Endometrial microvascular endothelial cells (primary cell): Measurements from ENCODE around the gene TMEM129. TPM values are rescaled to one million over a fixed set of nuclear protein-coding genes. Genes with fewer than 3 reads are reported as not detected.

Experiments used
- in situ Hi-C: cut with HindIII; loops from 2 replicates; pipeline ENCODE4 v1.10.0; 2017; ENCODE audit warnings: low sequenced_read_pairs, low pct_unique_long_range_greater_than_20kb; ENCODE audit errors: inconsistent ontology term
- total RNA-seq: library from RNA; depleted of rRNA; stranded (reverse); fragments of >200 nt; gene quantifications from one replicate; pipeline ENCODE4 v1.2.3, GENCODE V29; 2015; ENCODE audit errors: inconsistent ontology term

TMEM129 gene, protein sequence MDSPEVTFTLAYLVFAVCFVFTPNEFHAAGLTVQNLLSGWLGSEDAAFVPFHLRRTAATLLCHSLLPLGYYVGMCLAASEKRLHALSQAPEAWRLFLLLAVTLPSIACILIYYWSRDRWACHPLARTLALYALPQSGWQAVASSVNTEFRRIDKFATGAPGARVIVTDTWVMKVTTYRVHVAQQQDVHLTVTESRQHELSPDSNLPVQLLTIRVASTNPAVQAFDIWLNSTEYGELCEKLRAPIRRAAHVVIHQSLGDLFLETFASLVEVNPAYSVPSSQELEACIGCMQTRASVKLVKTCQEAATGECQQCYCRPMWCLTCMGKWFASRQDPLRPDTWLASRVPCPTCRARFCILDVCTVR
- total RNA-seq: 34.5 TPM

DNA sequence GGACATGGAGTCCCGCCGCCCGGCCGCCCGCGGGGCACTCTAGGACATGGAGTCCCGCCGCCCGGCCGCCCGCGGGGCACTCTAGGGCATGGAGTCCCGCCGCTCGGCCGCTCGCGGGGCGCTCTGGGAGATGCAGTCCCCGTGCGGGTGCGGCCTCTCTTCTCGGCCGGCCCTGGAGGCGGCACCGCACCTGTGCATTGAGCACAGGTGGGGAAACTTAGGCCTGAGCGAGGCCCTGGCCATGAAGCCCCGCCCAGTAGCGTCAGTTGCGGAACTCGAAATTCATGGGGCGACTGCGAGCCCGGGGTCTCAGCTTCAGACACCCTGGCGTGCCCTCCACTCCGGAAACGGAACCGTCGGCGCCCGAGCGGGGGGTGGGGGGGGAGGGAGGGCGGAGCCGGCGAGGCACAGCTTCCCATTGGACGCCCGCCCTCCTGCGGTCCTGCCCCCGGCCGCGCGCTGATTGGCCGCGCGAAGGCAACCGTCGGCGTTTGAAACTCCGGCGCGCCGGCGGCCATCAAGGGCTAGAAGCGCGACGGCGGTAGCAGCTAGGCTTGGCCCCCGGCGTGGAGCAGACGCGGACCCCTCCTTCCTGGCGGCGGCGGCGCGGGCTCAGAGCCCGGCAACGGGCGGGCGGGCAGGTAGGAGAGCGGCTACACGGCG is at the start of gene TMEM129, which contains the start of gene TACC3:
TMEM129 (minus strand) TSS at position 321 of the 663 bp plus-strand sequence. CDS start 486 bp downstream, outside the sequence.
TACC3 (plus strand) TSS at position 519 of the 663 bp plus-strand sequence. CDS start 1,901 bp downstream, outside the sequence.
- in situ Hi-C loops: no loop called here

DNA sequence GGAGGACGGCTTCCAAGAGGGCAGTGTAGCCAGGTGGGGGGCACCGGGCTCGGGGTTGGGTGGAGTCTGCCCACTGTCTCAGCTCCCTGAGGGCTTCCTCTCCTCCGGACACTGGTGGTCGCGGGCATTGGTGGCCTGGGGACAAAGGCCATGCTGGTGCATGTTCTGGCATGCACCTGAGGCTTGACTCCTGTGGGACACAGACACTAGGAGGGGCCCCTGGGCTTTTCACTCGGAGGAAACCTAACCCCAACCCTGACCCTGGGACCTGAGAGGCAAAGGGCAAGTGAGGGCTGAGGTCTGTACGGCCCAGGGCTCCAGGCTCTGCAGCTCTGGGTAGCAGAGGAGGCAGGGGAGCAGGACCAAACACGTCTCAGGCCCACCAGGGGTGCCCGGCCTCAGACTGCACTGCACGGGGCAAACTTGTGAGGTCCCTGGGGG is 49.7 kb upstream of the TMEM129 start:
- in situ Hi-C loops: no loop called here

DNA sequence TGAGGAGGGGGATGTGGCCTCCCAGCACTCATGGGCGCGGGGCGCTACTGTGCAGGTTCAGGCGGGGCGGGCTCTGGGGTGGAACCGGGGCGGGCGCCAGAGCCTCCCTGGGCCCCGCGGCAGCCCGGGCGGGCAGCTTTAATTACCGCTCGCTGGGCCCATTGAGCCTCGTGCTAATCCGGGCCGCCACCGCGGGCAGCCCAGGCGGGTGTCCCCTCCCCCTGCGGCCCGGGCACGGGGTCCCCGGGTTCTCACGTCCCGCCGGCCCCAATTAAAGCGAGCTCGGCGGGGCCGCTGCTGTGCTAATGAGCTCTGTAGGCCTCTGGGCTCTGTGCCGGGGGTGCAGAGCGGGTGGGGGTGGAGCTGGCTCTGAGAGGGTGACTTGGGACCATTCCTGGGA is 49.1 kb upstream of the TMEM129 start:
- in situ Hi-C loops: no loop called here

DNA sequence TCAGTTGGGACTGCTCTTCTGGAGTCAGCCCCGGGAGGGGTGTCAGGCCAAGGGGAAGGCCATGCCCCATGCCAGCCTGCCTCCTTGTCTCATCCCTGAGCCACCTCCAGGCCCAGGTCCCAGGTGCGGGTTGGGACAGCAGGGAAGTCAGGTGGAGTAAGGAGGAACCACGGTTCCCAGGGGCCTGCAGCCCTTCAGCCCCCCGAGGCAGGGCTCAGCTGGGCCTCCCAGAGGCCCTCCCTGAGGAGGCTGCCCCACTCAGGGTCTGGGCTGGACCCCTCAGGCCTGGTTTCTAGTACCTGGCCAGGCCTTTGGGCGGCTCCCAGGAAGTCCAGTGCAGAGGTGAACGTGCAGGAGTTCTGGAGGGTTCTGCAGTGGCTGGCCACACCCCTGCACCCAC is 48.6 kb upstream of the TMEM129 start:
- in situ Hi-C loops: no loop called here

DNA sequence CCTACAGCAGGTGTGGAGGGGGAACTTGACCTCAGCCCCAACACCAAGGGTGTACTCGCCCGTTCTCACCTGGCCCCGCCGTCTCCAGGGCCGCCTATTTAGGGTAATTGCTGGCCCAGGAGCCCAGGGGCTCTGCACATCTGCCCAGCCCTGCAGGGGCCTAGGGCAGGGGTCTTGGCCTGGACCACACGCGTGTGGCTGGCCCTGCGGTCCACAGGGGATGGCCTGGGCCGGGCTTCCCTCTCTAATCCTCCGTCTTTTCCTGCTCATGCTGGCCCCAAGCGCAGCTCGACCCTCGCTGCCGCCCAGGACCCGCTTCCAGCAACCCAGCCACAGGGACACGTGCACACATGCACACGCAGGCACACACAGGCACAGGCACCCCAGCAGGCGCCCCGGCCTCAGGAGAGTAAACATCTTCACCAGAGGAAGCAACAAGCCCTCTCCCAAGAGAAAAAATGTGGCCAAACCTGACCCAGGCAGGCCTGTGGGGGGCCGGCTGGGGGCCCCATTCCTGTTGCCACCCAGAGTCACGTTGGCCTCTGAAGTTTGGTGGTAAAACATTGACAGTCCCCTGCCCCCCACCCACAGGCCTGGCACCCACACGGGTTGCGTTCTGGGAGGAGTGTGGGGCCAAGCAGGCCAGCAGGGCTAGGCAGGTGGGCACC is 47.4 kb upstream of the TMEM129 start:
- in situ Hi-C loops: no loop called here

DNA sequence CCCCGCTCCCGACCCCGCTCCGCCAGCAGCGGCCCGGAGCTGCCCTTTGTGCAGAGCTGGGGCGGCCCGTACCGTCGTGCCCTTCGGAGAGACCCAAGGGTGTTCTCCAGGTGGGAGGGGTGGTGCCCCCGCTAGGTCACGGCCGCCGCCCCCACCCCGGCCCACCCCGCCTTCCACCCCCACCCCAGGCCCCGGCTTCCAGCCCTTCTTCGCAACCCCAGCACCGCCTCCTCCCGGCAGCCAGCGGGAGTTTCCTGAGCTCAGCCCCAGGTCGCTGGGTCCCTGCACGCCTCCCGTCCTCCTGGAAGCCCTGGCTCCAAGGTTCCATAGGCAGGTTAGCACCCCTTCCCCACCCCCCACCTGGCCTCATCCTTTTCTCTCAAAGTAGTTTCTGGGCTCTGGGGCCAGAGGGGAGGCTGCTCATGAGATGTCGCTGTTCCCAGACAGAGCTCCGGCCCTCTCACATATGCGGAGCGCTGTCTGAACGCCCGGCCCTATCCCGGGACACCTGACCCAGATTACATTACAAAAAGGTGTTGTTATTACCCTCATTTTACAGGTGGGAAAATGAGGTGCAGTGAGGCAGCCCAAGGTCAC is 46.7 kb upstream of the TMEM129 start:
- in situ Hi-C loops: no loop called here

DNA sequence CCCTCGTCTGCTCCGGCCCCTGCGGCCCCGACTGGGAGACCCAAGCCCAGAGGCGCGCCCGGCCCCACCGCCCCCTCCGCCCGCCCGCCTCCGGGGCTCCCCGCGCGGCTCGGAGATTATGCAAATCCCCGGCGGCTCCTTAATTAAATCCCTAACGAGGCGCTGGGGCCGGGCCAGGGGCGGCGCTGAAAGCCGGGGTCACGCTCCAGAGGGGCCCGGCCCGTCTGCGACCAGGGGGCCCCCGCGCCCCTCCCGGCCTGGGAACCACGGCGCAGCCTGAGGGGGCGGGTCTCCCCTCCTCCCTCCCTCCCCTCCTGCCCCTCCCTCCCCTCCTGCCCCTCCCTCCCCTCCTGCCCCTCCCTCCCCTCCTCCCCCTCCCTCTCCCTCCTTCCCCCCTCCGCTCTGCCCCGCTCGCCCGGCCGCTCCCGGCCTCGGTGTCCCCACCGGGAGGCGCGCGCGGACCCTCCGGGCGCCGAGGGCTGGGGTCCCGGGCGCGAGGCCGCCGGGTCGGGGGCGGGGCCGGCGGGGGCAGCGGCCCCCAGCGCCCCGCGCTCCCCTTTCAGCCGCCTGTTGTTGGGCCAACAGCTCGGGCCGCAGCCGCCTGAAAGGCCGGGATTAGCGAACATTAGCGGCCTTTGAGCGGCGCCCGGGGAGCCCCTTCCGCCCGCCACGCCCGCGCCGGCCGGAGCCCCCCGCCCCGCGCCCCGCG is 46.1 kb upstream of the TMEM129 start:
- in situ Hi-C loops: no loop called here

DNA sequence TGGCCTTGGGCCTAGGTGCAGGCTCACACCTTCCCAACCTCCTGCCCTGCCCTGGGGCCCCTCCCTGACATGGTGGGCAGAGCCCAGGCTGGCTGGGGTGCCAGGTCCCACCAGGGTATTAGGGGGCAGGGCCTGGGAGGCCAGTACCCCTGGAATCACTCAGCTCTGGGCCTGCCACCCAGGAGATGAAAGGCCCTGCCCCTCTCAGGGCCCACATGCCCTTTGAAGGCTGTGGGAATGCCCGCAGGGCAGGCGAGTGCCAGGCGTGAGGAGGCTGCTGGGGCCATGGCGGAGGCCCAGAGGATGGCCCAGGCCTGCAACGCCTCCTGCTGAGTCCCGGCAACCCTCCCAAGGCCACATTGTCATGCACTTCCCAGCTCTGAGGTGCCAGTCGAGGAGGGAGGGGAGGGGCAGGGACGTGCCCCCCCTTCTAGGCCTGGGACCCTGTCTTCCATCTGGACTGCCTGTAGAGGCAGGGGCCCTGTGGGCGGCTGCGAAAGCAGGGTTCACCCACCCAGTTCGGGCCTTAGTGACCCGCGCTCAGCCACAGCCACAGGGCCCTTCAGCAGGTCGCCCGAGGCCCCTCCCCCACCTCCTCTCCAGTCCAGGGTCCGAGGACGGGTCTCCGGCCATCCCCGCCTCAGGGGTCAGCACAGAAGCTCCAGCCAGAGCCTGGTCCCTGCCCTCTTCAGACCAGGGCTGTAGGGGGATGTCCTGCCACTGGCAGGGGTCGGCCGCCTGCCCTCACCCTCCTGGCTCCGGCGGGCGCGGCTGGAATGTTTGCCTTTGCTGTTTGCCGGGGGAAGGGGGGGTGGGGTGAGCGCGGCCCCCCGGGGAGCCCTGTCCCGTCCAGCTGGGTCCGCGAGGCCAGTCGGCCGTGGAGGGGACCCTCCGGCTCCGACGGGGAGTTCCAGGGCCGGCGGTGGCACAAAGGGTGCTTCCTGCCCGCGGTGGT is 45.3 kb upstream of the TMEM129 start:
- in situ Hi-C loops: no loop called here

DNA sequence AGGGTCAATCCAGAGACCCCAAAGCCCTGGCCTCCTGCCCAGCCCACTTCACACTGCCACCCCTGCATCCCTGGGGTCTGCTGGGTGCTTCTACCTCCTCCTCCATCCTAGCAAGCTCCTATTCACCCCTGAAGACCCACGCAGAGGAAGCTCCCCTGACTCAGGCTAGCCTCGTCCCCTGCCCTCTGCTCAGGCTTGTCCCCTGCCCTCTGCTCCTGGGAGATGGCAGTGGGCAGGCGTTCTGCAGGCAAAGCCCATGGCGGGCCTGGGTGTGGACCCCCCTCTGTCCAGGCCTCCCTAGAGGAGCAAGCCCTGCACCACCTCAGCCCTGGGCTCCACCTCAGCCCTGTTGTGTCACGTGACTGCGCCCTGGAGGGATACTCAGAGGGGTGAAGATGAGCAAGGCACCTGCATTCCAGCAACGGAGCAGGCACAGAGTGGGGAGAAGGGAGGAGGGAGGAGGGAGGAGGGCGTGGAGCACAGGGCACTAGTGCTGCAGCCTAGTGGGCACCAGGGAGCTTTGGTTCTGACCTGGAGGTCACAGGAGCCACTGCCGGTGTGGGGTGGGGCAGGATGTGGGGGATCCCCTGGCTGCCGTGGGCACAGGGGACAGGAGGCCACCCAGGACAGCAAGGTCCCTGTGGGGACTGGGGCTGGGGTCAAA is 44.4 kb upstream of the TMEM129 start:
- in situ Hi-C loops: no loop called here

DNA sequence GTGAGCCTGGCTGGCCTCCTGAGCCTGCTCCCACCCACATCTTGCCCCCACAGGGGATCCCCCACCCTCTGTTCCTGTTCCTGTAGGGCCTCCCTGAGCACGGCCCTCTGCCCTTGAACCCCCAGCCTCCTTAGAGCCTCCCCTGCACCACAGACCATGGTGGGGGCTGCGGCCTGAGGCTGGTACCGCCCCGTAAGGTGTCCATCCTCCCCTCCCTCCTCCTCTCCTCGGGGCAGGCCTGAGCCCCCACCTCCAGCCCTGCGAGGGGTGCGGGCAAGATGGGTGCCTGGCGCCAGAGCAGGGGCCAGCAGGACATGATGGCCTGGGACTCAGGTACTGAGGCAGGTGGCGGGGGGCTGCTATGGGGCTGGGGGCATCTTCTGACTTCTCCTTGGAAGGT is 43.5 kb upstream of the TMEM129 start:
- in situ Hi-C loops: no loop called here

DNA sequence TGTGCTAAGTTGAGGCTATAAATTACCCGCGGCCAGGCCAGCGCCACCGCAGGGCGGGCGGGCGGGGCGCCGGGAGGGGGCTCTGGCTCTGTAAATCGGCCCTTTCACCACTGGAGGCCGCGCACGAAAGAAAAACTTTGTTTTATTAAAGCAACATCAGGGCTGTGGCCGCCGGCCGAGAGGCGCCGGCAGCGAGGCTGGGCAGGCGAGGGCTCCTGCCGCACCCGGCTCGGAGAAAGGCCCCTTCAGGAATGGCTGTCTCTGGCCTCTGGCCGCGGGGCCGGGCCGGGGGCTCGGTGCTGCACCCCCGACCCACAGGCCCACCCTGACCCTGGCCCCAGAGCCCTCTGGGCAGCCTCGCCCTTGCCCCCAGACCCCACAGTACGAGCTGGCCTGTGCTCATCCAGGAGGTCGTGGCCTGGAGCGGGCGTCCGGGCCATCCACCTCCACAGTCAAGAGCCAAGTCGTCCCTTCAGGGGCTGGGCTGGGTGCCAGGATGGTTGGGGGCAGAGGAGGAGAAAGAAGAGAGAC is 42.5 kb upstream of the TMEM129 start:
- in situ Hi-C loops: no loop called here

DNA sequence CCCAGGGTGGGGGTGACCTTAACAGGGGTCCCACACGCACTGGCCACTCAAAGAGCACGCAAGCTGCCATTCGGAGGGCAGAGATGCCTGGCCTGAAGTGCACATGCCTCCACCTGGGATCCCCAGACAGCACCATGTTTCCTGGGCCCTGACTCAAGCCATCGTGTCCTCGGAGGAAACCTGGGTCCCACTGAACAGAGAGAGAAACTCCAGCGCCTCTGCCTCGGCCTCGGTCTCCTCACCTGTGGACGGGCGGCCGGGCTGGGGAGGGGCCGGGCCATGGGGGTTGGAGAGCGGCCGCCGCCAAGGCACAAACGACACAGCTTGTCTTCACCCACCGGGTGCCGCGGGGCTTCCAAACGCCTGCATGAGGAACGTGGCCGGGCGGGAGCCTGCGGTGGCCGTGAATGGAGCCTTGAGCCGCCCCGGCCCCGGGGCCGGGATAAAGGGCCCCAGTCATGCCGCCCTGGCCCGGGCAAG is 42.0 kb upstream of the TMEM129 start:
- in situ Hi-C loops: no loop called here

DNA sequence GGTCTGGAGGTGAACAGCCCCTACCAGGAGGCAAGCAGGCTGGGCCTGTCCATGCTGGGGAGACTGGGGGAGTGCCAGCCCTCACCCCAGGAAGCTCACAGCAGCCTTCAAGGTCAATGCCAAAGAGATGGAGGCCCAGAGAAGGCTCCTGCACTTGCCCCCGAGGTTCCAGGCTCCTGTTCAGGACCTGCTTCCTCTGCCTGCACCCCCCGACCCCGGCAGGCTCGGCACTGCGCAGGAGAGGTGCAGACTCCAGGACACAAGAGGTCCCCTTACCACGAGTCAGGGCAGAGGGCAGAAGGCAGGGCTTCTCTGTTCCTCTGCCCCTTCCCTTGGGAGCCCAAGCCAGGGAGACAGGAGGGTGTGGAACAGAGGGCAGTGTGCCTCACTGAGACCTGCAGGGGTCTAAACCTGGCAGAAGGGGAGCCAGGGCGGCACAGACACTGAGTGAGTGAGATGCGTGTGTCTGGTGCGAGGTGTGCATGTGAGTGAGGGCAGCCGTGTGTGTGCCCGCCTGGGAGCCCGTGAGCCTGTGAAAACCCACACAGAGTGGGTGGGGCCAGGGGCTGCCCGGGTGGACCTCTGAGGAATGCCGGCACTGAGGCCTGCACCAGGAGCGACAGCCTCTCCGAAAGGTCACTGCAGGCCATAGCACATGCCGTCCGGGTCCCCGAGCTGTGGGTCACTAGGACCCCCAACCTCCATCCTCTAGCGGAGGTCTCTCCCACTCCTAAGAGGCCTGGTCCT is 41.3 kb upstream of the TMEM129 start:
- in situ Hi-C loops: no loop called here

DNA sequence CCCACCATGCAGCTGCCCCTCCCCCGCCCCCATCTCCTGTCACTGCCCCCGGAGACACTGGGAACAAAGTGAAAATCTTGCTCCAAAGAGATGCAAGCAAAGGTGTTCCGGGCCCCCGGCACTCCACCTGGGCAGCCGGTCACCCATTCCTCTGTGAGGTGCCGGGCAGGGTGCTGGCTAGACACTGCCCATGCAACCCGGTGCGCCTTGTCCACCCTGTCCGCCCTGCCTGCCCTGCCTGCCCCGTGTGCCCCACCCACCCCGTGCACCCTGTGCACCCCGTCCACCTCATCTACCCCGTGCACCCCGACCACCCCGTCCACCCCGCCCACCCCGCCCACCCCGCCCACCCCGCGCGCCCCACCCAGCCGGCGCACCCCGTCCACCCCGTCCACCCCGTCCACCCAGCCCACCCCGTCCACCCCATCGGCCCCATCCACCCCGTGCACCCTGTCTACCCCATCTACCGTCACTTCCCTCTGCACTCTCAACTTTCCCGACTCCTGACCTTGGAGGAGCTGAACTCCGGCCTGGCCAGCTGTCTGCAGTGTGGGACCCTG is 40.1 kb upstream of the TMEM129 start:
- in situ Hi-C loops: no loop called here

DNA sequence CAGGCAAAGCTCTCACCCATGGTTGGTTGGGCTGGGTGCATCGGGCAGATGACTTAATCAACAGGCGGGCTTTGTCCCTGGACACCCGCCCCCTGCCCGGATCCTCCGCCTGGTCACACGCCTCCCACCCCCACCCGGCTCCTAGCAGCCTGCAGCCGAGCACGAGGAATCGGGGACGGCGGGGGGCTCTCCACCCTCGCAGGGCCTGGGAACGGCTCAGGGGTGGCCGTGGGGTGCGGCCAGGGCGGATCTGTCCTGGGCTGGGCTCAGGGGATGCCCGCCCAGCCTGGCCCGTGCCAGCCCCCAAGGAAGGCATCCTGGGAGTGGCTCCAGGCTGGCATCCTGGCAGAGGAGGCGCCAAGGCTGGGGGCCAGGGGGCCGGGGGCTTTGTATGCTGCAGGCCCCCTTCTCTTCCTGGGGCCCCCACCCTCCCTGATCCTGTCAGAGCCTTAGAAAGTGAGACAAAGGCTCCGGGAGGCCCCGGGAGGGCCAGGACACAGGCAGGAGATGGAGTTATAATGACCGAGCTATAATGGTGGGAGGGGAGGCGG is 39.5 kb upstream of the TMEM129 start:
- in situ Hi-C loops: no loop called here

DNA sequence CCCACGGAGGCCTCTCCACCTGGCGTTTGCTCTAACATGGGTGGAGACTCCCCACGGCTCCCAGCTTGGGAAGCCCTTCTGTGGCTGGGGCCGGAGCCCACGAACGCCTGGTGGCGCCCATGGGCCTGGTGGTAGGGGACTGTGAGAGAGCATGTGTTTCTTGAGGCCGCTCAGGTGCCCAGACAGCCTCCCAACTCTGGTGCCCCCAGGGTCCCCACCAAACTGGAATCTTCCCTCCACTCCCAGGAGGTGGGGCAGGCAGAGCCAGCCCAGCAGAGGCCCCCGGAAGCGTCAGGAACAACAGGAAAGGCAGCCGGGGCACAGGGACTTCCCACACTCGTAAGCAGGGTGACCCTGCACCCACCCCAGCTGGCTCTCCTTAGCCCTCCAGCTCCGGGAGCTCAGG is 38.7 kb upstream of the TMEM129 start:
- in situ Hi-C loops: no loop called here
